Fibroblast of peridontal ligament (primary cell): ENCODE measurements around the gene TPO.

Experiments used
- DNase-seq: peaks from one replicate; pipeline ENCODE4 v3.0.0-alpha.2; 2010; ENCODE audit errors: extremely low read depth

Gene TPO

GRCh38 chr2:1521878-1522830 is 108.9 kb downstream of the TPO start:
- no peak for DNase-seq

GRCh38 chr2:1527153-1527992 is 114.1 kb downstream of the TPO start:
- no peak for DNase-seq

GRCh38 chr2:1528273-1529064 is 115.2 kb downstream of the TPO start:
- DNase-seq, result no peak

GRCh38 chr2:1538663-1539062 is 125.4 kb downstream of the TPO start:
- no peak for DNase-seq

GRCh38 chr2:1539441-1539840 is 126.2 kb downstream of the TPO start:
- DNase-seq, result no peak

- DNase-seq, result no peak
Measured at GRCh38 chr2:1539973-1540372, 126.7 kb downstream of the TPO start.

GRCh38 chr2:1540481-1540880 is 127.2 kb downstream of the TPO start:
- DNase-seq, result no peak

- DNase-seq, result no peak
Measured at GRCh38 chr2:1541040-1541439, 127.8 kb downstream of the TPO start.

- no peak for DNase-seq
Measured at GRCh38 chr2:1541819-1542475, 128.7 kb downstream of the TPO start.

GRCh38 chr2:1542971-1543370 is 129.7 kb downstream of the TPO start:
- no peak for DNase-seq

- DNase-seq, result no peak
Measured at GRCh38 chr2:1543776-1544477, 130.7 kb downstream of the TPO start.

- peak; percentile 28 for DNase-seq
Measured at GRCh38 chr2:1544478-1545069, 131.3 kb downstream of the TPO start.

- DNase-seq, result peak; percentile 72
Measured at GRCh38 chr2:1546023-1546591, 132.8 kb downstream of the TPO start.

GRCh38 chr2:1546901-1547300 is 133.6 kb downstream of the TPO start:
- no peak for DNase-seq

- DNase-seq, result no peak
Measured at GRCh38 chr2:1548910-1549673, 135.8 kb downstream of the TPO start.

- DNase-seq, result no peak
Measured at GRCh38 chr2:1550076-1550475, 136.8 kb downstream of the TPO start.

GRCh38 chr2:1550658-1551316 is 137.5 kb downstream of the TPO start:
- DNase-seq, result peak; percentile 29

GRCh38 chr2:1551905-1552304 is 138.6 kb downstream of the TPO start:
- DNase-seq, result no peak

- DNase-seq, result no peak
Measured at GRCh38 chr2:1552611-1553010, 139.3 kb downstream of the TPO start.
